ENCODE measurements around the gene GDPD5.

Gene GDPD5

DNA sequence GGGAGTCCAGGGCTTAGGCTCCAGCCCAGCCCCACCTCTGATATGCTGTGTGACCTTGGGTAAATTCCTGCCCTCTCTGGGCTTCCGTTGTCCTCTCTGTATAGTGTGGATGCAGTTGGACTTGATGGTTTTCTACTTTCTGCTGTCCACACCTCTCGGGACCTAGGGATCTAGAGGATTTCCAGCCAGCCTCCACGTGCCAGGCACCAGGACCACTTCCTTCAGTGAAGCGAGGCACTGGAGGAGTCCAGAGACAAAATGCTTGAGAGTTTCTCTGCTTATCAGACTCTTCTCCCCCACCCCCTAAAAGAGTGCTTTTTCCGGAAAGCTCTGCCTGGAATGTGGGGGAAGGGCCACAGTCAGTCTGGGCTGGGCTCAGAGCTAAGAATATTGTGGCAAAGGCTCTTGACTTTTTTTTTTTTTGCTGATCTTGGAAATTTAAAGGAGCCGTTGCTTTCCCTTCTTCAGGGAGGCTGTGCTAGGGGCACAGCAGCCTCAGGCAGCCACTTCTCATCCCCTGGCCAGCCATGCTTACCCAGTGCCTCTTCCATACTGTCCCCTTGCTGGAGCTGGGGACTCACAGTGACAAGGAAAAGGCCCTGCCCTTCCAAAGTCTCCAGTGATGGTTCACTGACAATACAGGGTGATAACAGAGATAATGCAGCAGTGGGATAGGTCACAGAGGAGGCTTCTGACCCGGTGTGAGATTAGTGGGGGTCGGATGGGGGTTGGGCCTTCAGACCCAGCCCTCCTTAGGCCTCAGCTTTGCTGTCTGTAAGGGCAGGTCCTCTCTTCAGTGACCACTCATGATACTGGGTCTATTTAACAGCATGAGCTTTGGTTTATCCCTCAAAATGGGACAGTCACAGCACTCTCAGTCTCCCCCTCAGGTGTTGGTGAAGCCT is 33.5 kb upstream of the GDPD5 start:
- in situ Hi-C loops (cut with MboI; ENCODE audit: low sequenced_read_pairs) = no loop called here

DNA sequence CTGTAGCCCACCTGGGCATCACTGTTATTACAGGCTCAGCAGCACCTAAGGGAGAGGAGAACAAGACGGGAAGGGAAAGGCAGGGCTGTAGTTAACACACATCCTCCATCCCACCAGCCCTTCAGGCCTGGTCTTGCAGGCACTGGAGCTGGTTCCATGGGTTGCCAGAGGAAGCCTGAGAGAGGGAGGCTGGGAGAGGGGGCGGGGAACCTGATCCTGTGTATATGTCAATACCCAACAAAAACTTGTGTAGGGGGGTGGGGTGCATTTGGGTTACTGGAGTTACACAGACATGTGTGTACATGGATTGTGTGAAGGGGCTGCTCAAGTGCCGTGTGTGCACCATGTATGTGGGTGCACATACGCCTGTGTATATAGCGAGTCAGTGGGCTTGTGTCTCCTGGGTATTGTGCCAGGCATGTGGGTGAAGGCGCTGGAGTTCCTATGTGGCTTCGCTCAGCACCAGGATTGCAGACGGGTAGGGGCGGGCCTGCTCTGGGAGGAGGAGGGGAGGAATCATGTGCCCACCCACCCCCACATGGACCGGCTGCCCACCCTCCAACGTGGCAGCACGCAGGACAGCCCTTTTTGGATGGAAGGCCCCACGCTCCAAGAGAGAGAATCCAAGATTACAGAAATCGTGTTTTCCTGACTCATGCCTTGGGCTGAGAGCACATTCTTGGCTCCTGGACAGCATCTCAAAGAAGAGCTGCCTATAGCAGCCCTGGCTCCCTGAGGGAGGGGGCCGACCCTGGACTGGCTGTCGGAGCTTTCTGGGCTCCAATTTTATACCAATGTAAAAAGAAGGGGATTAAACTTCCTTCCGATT is 32.1 kb upstream of the GDPD5 start:
- in situ Hi-C loops (cut with MboI; ENCODE audit: low sequenced_read_pairs) = no loop called here

DNA sequence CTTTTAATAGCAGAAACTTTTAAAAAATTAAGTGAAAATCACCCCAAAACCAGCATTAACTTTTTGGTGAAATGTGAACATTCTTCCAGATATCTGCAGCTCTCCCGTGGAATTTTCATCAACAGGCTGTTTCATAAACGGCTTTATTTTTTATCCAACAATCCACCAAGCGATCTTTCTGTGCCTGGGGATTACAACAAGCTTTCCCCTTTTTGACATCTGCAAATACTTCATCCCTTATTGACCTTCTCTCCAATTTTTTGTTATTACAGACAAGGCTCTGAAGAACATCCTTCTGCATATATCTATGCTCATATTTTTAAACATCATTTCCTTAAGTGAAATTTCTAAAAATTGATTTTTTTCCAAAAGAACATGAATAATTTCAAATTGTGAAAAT is 30.5 kb upstream of the GDPD5 start:
- in situ Hi-C loops (cut with MboI; ENCODE audit: low sequenced_read_pairs) = no loop called here

DNA sequence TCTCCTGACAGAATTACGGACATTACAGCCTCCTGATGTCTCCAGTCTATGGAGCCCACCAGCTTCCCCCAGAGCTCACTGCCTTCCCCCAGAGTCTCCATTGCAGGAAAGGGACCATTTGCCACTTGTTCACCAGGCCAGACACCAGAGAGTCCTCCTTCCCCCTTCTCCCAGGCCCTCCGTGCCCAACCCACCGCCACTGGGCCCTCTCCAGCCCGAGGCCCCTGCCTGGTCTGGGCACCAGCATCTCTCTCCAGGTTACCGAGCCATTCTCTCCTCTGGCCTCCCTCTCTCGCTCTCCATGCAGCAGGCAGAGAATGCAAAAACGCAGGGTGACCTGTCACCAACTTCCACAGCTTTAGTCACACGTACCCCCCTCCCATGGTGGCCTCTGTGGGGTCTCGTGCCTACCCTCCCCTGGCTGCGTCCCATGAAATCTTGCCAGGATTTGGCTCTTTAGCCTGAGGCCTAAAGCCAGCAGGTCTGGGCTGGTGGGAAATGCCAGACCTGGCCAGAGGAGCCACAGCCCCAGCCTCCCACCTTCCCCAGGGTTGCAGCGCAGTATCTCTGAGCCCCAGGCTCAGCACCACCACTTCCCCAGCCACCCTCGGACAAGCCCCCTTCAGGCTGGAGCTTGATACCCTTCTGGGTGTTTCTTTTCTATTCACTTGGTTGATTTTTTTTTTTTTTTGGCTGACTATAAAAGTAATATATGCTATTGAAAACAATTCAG is 29.5 kb upstream of the GDPD5 start:
- in situ Hi-C loops (cut with MboI; ENCODE audit: low sequenced_read_pairs) = no loop called here

DNA sequence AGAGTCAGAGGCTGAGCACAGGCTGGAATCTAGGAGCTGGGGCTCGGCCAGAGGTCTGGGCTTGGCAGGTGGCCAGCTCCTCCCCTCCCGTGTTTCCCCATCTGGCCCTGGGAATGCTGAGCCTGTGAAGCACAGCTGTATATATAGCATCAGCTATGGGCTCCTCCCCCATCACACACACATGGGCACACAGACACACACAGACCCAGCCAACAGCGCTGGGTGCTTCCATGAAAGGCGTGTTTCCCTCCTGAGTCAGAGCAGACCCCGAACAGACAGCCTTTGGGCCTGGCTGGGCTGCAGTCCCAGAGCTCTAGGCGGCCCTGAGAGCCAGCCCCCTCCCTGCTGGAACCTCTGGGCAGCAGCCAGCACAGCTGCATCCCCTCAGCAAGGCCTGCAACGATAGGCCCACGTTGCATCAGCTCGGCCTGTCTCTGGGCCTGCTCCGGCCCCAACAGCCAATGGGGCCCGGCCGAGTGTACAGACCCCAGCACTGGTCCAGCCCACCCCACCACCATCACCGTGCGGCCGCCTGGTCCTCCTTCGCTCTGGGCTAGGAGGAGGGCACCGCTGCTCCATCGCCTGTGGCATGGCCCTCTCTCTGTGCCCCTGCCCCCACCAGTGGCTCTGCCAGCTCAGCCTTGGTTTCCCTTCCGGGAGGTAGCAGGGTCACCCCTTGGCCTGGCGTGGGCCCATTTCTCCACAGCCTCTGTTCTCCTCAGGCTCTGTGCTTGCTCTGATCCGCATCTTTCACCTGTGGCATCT is 28.7 kb upstream of the GDPD5 start:
- in situ Hi-C loops (cut with MboI; ENCODE audit: low sequenced_read_pairs) = no loop called here

DNA sequence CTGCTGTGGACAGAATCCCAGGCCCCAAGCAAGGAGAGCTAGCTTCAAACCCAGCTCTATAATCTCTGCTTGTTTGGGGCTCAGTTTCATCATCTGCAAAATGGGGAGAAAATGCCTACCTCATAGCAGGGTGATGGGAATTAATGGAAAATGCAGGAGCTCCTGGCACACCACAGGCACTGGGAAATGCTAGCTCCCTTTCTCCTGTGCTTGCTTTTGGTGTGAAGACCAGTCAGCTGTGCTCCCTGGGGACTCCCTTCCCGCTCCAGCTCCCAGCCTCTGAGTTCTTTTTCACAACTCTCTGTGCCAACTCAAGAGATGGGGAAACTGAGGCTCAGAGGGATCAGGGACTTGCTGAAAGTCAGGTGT is 28.1 kb upstream of the GDPD5 start:
- in situ Hi-C loops (cut with MboI; ENCODE audit: low sequenced_read_pairs) = no loop called here

DNA sequence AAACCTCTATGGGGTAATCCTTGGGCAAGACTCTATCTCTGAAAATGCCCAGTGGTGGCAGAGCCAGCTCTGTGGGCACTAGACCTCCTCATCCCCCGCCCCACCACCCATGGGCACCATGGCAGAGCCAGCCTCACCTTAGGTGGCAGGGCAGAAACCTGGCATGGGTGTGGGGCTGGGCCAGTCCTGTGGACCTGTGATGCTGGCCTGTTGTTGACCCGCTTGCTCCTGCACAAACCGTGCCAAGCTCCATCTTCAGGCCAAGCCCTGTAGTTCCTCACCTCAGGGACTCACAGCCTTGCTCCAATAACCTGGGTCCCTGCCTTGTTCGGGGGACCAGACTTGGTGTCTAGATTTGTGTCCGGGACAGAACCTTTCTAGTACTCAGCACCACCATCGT is 27.4 kb upstream of the GDPD5 start:
- in situ Hi-C loops (cut with MboI; ENCODE audit: low sequenced_read_pairs) = no loop called here

DNA sequence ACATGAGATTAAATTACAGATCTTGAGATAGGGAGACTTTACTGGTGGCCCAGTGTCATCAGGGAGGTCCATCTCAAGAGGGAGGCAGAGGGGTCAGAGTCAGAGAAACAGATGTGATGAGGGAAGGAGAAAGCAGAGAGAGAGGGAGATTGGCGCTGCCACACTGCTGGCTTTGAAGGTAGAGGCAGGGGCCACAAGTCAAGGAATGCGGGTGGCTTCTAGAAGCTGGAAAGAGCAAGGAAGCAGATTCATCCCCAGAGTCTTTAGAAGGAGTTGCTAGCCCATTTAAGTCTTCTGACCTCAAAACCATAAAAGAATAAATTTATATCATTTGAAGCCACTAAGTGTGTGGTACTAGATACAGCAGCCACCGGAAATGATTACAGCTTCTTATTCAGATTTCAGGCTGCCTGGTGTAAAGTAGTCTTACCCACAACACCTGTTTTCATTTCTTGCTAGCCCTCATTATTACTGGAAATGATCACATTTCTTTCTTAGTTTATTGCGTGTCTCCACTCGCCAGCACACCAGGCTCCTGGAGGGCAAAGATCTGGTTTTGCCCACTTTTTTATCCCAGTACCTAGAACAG is 23.7 kb upstream of the GDPD5 start:
- in situ Hi-C loops (cut with MboI; ENCODE audit: low sequenced_read_pairs) = loop anchor here (25.0 kb wide), 1 partner anchor 112 kb away; the partner anchor contains the start of gene KLHL35

DNA sequence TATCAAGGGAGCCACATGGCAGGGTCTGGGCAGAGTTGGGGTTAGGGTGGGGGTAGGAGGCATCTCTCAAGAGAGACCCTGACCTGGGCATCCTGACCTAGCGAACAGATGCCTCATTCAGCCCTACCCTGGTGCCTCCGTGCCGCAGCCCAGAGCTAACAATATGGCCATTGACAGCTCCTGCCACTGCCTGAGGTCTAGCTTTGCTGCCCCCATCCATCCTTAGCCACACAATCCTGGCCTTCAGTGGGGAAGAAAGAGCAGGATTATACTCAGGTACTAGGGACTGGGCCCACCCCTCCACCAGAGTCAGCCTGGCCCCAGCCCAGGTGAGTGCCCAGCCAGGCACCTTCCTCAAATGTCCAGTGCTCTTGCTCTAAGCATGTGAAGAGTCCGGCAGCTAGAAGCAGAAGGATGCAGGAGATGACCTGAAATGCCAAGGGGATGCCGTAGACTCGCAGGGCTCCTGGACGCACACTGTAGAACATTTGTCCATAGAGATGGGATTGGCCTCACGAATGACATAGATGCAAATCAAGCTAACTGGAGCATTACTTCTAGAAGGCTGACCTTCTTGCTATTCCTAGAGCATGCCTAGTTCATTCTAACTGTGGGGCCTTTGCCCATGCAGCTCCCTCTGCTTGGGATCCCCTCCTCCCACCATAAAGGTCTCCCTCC is 23.0 kb upstream of the GDPD5 start:
- in situ Hi-C loops (cut with MboI; ENCODE audit: low sequenced_read_pairs) = loop anchor here (25.0 kb wide), 1 partner anchor 111 kb away; the partner anchor contains the start of gene KLHL35

DNA sequence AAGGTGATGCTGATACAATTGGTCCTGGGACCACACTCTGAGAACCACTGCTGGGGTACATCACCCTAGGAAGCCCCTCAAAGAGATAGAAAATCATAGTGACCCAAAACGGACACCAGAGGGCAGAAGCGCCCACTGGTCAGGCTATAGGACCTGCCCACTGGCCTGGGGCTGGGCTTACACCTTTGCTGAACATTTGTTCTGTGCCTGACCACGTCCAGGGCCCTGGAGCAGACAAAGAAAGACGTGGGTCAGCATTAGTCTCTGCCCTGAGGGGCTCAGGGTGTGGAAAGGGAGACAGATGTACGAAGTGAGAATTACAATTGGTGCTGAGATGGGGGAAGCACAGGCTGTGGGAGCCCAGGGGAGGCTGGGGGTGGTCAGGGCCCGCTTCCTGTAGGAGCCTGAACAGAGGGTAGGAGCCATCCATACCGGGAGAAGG is 21.9 kb upstream of the GDPD5 start:
- in situ Hi-C loops (cut with MboI; ENCODE audit: low sequenced_read_pairs) = loop anchor here (25.0 kb wide), 1 partner anchor 110 kb away; the partner anchor contains the start of gene KLHL35

DNA sequence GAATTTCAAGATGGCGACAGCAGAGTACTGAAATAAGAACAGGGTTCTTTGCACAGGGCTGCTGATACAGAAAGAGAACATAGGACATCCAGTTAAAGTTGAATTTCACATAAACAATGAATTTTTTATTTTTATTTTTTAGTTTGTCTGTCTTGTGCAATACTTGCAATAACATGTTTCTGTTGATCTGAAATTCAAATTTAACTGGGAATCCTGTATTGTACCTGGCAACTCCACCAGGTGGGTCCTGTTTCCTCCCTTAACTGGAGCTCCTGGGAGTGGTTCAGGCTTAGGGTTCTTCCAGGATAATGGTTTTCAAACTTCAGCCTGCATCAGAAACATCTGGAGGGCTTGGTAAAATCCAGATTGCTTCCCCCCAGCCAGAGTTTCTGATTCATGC is 21.4 kb upstream of the GDPD5 start:
- in situ Hi-C loops (cut with MboI; ENCODE audit: low sequenced_read_pairs) = loop anchor here (25.0 kb wide), 1 partner anchor 110 kb away; the partner anchor contains the start of gene KLHL35

DNA sequence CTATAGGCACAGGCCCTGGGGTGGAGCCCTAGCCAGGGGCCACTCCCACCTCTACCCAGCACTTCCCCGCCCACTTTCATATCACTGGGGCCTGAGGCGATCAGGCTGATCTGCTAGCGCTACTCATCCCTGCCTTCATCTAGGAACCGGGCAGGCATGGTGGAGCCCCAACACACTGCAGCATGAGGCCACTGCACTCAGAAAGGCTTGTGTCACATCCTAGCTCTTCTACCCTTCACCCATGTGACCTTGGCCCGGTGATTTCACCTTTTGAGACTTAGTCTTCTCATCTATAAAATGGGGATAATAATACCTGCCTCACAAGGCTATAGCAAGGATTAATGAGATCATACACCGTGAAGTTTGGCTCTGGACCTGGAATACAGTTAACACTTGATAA is 18.1 kb upstream of the GDPD5 start:
- in situ Hi-C loops (cut with MboI; ENCODE audit: low sequenced_read_pairs) = loop anchor here (25.0 kb wide), 1 partner anchor 107 kb away; the partner anchor contains the start of gene KLHL35

DNA sequence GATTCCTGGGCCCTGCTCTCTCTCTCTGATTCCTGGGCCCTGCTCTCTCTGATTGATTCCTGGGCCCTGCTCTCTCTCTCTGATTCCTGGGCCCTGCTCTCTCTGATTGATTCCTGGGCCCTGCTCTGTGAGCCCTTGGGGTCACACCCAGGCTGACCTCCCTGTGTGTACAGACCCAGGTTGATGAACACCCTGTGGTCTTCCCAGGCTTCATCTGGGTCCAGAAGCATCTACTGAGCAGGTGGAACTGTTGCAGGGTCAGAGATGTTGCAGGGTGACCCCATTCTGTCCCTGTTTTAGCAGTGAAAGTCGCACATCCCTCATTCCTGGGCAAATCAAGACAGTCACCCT is 16.3 kb upstream of the GDPD5 start:
- in situ Hi-C loops (cut with MboI; ENCODE audit: low sequenced_read_pairs) = loop anchor here (25.0 kb wide), 1 partner anchor 105 kb away; the partner anchor contains the start of gene KLHL35

DNA sequence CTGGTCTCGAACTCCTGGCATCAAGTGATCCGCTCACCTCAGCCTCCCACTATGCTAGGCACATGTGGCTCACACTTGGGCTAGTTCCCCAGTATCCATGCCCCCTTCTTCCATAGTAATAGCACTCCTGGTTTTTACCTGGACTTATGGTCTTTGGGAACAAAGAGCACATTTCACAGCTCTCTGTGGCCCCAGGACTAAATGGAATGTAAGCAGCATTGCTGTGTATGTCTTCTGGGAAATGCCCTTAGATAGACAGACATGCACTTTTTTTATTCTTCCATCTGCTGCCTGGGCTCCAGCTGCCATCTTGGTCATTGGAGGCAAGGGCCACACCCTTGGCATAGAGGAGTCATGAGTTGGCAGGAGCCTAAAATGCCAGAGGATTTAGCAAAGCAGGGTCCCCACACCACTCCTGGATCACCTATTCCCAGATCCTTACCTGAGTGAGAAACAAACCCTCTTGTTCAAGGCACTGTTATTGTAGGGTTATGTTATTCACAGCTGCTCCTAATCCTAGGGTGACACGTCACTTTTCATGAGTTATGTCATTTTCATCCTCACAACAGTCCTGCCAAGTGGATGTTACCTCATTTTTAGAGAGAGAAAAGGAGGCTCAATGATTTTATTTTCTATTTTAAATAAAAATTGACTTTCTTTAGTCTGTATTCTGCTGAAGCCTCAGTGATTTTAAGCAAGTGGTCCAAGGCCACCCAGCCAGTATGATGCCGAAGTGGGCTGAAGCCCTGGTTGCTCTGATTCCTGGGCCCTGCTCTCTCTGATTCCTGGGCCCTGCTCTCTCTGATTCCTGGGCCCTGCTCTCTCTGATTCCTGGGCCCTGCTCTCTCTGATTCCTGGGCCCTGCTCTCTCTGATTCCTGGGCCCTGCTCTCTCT is 15.7 kb upstream of the GDPD5 start:
- in situ Hi-C loops (cut with MboI; ENCODE audit: low sequenced_read_pairs) = loop anchor here (25.0 kb wide), 1 partner anchor 104 kb away; the partner anchor contains the start of gene KLHL35

DNA sequence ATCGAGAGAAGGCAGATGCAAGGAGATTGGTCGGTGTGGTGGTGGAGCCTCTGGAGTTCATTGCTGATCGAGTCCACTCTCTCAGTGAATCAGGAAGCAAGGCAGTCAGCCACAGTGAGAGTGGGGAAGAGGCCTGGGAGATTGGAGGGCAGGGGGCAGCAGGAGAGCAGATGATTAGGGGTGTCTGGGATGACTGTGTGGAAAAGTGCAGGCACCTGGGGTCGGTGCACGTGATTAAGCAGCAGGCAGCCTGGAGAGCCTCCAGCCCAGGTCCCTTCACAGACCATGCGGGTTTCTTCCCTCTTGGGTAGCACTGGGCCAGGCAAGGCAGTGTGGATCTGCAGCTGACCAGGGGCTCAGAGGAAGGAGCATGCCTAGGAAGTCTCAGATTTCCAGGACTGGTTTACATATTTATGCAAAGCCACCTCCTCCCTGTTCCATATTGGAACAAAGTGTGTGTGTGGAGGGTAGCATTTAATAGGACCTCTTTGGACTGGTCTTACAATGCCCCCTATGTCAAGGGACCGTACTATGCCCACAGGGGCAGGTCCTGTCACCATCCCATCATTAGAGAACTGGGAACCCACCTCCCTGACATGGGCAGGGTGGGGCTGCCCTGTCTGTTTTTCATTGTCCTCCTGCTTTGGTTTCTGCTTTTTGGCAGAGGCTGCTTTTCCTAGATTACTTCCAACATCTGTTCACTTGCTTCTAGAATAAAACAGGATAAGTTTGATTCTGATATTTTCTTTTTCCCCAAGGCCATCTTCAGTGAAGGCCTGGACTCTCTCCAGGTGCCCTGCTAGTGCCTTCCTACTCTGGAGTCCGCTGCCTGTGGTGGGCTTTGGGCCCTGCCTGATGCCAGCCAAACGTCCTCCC is 14.0 kb upstream of the GDPD5 start:
- in situ Hi-C loops (cut with MboI; ENCODE audit: low sequenced_read_pairs) = loop anchor here (25.0 kb wide), 1 partner anchor 102 kb away; the partner anchor contains the start of gene KLHL35

DNA sequence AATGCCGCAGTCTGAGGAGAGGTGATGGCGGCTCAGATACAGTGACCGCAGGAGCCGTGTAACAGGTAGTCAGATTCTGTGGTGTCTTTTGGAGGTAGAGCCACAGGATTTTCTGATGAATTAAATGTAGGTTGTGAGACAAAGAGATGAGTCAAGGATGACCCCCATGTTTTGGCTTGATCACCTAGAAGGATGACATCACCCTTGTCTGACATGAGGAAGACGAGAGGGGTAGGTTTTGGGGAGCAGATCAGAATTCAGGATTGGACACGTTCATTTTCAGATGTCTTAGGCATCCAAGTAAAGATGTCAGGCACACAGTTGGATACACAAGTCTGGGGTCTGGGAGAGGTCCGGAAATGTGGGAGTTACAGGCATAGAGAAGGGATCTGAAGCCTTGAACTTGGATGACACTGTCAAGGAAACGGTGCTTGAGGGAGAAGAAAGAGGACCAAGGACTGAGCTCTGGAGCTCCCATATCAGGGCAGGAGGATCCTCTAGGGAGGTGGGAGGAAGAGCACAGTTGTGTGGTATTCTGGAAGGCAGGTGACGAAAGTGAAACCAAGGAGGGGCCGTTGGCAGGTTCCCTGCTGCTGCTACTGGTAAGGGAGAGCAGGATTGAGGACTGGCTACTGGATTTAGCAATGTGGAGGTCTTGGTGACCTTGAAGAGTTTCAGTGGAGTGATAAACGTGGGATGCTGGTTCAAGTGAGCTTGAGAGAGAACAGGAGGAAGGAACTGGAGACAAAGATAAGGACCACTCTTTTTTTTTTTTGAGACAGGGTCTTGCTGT is 12.6 kb upstream of the GDPD5 start:
- in situ Hi-C loops (cut with MboI; ENCODE audit: low sequenced_read_pairs) = loop anchor here (25.0 kb wide), 1 partner anchor 101 kb away; the partner anchor contains the start of gene KLHL35
